HK-2 (cell line): ENCODE measurements around the gene MPP2.
"Not testable (repeated sequence)": the region's sequence is repeated elsewhere in the genome, so short reads cannot be mapped to it uniquely, and the experiment has no call there.

ENCODE experiments used
- DNase-seq: peaks from one replicate; pipeline ENCODE4 v3.0.0-alpha.2; 2018; ENCODE audit not compliant: unreplicated experiment

Gene MPP2

GRCh38 chr17:43846963-43847371, 60.4 kb downstream of the MPP2 start, which contains the start of gene CD300LG:
TSS of gene CD300LG (plus strand) at chr17:43847176. CDS start at chr17:43847217, 41 bp downstream.
- no peak for DNase-seq

DNA sequence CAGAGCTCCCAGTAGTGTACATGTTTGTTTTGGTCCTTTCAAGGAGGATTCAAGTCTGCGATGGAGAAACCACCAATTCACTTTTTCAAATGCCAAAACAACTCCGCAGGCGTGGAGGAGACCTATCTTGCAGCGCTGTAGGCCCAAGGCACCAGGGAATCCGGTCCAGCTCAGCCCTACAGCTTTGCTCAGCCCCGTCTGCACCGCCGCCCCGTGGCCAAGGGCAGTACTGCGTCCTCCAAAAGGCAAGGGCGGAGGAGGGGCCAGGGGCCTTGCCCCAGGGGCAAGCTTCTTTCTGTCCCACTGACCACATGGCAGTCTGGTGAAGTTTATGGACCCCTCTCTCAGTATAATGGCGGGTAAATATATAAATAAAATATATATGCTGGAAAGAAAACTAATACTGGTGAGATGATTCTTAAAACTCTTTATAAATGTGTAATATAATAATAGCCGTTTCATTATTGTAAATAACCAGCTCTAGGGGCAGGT, 61.1 kb downstream of the MPP2 start:
- peak; percentile 81 for DNase-seq

GRCh38 chr17:43845766-43846165, 61.6 kb downstream of the MPP2 start:
- no peak for DNase-seq

- DNase-seq: no peak
These were observed 63.1 kb downstream of the MPP2 start for GRCh38 chr17:43844241-43844640.

DNA sequence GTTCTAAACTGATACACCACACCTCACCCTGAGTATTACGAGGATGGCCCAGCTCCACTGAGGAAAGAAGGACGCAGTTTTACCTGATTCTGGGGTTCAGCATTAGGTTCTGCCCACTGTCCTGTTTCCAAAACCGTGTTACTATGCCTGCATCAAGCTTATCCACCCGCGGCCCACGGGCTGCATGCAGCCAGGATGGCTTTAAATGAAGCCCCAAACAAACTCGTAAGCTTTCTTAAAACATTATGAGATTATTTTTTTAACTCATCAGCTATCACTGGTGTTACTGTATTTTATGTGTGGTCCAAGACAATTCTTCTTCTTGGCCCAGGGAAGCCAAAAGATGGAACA, 64.4 kb downstream of the MPP2 start:
- no peak for DNase-seq

DNA sequence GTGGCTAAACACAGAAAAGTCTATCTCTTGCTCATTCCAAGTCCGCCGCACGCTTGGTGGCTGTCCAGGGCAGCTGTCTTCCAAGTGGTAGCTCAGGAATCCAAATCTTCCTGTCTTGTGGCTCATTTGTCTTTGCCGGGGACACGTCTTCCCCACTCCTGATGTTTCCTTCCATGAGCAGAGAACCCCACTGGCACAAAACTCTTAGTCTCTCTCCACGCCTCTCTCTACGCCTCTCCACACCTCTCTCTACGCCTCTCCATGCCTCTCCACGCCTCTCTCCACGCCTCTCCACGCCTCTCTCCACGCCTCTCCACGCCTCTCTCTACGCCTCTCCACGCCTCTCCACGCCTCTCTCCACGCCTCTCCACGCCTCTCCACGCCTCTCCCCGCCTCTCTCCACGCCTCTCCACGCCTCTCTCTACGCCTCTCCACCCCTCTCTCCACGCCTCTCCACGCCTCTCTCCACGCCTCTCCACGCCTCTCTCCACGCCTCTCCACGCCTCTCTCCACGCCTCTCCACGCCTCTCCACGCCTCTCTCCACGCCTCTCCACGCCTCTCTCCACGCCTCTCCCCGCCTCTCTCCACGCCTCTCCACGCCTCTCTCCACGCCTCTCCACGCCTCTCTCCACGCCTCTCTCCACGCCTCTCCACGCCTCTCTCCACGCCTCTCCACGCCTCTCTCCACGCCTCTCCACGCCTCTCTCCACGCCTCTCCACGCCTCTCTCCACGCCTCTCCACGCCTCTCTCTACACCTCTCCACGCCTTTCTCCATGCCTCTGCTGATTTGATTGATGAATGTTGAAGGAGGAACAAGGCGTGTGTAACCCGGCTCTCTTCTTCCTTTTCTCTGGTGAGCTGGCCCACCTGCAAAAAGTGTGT, 65.0 kb downstream of the MPP2 start:
- DNase-seq: not testable (repeated sequence)

DNA sequence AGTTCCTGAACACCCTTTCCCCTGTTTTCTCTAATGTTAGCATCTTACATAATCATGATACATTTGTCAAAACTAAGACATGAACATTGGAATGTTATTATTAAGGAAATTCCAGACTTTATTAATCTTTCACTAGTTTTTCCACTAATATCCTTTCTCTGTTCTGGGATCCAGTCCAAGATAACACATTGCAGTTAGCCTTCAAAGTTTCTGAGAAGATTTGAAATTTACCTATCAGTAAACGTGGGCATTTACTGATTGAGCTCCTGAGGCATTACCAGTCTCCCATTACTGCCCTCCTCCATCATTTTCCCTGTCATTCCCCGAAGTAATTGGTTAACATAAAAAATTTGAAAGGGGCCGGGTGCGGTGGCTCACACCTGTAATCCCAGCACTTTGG, 66.1 kb downstream of the MPP2 start:
- no peak for DNase-seq

DNA sequence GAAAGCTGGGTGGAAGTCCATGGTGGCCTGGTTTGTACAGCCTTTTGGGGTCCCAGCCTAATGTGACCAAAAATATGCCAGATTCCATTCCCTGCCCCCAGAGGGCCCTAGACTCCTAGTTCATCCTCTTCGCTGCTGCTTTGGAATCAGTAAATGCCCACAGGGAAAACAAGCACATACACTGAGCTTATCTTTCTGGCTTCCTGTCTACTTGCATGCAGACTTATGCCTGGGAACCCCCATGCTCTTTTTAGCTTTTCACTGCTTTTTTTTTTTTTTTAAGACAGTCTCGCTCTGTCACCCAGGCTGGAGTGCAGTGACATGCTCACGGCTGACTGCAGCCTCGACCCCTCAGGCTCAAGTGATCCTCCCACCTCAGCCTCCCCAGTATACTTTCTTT, 66.5 kb downstream of the MPP2 start:
- DNase-seq: no peak

DNA sequence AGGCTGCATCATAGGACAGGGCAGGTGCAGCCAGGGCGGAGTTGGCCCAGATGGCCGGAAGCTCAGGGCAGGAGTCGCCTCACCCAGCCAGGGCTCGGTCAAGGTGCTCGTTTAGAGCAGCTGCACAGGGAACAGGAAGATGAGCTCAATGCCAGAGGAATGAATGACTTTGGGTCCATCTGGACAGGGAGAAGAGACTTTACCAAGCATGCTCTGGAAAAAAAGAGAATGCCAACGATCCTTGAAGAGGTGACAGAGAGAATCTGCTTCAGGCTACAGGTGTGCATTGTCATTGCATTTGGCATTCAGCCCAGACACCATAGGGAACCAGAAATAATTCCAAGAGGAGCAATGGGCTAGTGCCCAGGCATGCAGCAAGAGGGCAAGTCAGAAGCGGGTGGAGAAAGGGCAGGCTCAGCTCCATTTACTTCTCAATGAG, 67.6 kb downstream of the MPP2 start:
- no peak for DNase-seq

GRCh38 chr17:43834106-43834505, 73.2 kb downstream of the MPP2 start:
- no peak for DNase-seq

GRCh38 chr17:43832976-43833829, 74.1 kb downstream of the MPP2 start, which contains the start of gene MPP3:
TSS of gene MPP3 (minus strand) at chr17:43833146. CDS start at chr17:43831906, 1,240 bp downstream.
- peak; percentile 66 for DNase-seq

DNA sequence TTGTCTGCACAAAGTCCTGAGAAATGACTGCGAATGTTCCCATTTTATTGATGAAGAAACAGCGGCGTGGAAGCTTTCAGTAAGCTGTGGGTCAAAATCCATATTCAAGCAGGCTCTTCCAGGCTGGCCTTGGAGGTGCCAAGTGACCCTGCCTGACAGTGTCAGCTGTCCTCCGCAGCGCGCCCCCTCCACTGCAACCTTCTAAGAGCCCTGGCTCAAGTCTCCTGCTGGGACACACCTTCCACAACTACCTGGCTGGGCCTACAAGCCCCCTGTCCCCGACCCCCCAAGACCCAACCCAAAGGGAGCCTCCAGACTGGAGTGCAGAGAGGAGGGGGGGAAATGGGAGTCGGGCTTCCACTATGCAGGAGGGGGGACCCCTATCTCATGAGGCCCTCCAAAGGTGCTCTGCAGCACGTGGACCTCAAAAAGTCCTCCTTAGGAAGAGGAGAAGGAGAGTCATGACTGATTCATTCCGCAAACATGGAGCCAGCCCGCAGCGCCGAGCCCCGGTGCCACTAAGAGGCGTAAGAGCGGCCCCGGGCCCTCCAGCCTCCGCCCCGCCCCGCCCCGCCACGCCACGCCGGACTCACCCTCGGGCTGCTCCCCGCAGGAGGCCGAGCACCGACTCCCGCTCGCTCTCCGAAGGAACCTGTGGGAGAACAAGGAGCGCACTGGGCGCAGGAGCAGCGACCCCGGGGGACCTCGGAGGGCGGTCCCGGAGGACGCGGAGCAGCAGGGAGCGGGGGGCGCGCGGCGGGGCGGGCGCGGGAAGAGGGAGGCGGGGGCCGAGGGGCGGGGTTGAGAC, 75.0 kb downstream of the MPP2 start:
- peak; percentile 81 for DNase-seq

- DNase-seq: no peak
These were observed 75.7 kb downstream of the MPP2 start for GRCh38 chr17:43831633-43832032.

DNA sequence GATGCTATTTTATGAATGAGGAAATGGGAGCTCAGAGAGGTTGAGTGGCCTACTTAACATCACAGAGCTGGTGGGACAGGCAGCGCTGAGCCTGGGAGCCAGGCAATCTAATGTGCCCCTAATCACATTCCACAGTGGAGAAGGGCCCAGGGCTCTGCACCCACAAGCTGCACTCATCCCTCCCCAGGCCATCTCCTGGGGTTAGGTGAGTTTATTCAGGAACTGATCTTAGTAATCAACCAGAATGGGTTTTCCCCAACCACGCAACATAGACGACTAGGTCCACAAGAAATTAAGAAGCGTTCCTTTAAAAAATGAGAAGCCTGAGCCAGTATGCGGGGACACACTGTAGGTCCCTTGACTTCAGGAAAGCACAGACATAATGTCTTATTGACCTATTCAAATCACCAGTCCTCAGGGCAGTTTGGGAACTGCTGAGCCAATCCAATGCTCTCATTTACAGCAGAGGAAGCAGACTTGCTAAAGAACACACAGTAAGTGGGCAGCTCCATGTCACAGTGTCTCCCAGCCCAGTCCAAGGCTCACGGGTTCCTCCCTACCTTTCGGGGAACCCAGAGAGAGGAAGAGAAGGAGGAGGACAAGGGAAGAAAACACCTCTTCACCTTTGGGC, 76.7 kb downstream of the MPP2 start:
- DNase-seq: no peak

GRCh38 chr17:43829738-43830137, 77.6 kb downstream of the MPP2 start:
- DNase-seq: no peak

GRCh38 chr17:43827596-43827995, 79.7 kb downstream of the MPP2 start:
- no peak for DNase-seq

- no peak for DNase-seq
These were observed 81.1 kb downstream of the MPP2 start for GRCh38 chr17:43826206-43826605.

DNA sequence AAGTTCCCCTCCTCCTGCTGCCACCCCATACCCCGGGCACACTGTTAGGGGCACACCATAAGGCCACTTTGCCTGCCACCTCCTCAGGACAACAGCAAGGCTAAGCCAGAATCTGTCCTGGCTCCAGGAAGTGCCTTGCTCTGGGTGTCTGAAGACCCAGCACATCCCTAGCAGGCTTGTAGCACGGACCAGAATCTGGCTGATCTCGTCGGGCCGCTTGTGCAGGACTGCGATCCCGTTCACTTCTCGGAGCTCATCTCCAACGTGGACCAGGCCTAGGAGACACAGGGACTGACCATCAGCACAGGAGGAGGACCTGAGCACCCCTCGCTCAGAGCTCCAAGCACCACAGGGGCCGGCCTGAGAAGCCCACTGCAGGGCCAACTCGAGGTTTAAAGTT, 81.8 kb downstream of the MPP2 start:
- no peak for DNase-seq
